CD4-positive, alpha-beta T cell treated with Interleukin-4 for 1 hour (primary cell): Measurements from ENCODE around the gene PCAT6.
"Not testable (repeated sequence)": the region's sequence is repeated elsewhere in the genome, so short reads cannot be mapped to it uniquely, and the experiment has no call there.

Experiments
- DNase-seq, 2 donors: peaks; one replicate each; pipeline ENCODE4 v3.0.0-alpha.2; 2020 to 2022

The PCAT6 gene

GRCh38 chr1:202807926-202808757, 2.6 kb upstream of the PCAT6 start, which contains the start of gene KDM5B:
Gene KDM5B (minus strand): TSS chr1:202808421. CDS start chr1:202808305, 116 bp downstream.
- DNase-seq = peak; percentile 63 to 65

GRCh38 chr1:202809597-202810159, 1.1 kb upstream of the PCAT6 start:
- no peak for DNase-seq

DNA sequence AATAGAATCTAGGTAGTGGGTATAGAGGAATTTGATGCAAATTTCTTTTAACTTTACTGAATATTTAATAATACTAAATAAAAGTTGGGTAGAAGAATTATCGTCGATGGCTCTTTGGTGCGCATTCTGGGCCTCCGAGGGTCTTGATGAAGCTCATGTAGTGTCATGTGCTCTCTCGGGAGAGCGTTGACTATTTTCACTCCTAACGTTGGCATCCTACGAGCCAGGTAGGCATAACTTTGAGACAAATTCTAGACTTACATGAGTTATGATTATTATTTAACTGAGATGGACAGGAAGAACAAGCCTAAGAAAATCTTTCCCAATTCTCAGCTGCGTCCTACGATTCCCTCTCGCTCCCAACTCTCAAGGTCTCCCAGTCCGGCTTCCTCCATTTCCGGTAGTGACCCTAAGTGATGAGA, 550 bp upstream of the PCAT6 start:
- no peak for DNase-seq

GRCh38 chr1:202811296-202812175, 782 bp downstream of the PCAT6 start:
- DNase-seq = no peak

GRCh38 chr1:202812176-202813026, 1.6 kb downstream of the PCAT6 start:
- DNase-seq = no peak

DNA sequence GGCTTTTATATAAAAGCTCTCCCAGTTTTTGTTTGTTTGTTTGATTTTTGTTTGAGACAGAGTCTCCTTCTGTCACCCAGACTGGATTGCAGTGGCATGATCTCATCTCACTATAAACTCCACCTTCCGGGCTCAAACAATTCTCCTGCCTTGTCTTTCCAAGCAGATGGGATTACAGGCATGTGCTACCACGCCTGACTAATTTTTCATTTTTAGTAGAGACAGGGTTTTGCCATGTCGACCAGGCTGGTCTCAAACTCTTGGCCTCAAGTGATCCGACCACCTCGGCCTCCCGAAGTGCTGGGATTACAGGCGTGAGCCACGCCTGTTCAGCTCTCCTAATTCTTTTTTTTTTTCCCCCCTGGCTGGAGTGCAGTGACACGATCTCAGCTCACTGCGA, 4.4 kb downstream of the PCAT6 start:
- DNase-seq = no peak

DNA sequence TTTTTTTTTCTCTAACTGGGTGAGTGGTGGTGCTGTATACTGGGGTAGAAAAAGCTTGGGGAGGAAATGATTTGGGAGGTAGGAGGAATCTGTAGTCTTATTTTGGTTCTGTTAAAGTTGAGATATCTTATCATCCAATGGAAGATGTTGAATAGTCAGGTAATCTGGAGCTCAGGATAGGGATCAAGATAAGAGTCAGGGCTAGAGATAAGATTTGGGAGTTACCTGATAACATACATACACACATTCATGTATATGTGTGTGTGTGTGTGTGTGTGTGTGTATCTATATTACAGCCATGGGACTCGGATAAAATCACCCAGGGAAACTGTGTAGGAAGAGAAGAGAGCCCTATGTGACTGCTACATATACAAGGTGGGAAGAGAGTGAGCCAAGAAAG, 8.1 kb downstream of the PCAT6 start:
- DNase-seq = no peak

GRCh38 chr1:202821467-202821866, 10.7 kb downstream of the PCAT6 start:
- no peak for DNase-seq

GRCh38 chr1:202825748-202826147, 15.0 kb downstream of the PCAT6 start:
- no peak for DNase-seq

GRCh38 chr1:202829223-202829622, 18.5 kb downstream of the PCAT6 start:
- DNase-seq = not testable (repeated sequence)

GRCh38 chr1:202831906-202832305, 21.2 kb downstream of the PCAT6 start:
- DNase-seq = no peak

DNA sequence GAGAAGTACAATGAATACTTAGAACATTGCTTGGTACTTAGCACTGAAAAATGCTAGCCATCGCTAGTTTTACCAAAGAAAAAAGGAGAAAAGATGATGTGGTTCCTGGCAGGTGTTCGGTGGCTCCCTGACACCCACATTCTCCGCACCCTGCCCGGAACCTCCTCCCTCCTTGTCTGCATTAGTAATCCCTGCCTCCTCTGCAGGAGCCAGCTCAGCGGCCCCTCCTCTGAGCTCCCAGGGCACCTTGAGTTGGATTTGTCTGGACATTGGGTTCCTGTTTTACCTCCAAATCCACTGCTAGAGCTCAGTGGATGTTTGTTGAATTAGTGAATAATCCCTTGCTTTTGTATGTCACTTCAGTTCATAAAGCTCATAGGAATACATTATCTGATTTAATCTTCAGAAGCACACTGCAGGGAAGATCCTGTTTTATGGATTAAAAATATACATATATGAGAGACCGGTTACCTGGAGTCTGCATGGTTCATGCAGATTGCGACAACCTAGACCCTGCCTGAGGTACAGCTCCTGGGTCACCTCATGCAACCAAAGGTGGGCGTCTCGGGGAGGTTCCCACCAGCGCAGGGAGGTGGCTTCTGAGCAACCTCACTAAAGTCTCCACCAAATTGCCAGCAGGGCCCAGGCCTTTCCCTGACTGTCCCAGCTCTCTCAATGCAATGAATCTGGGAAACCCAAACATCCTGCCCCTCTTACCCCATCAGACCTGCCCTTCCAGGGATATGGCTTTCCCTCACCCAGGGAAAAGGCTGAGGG, 24.2 kb downstream of the PCAT6 start:
- no peak for DNase-seq

DNA sequence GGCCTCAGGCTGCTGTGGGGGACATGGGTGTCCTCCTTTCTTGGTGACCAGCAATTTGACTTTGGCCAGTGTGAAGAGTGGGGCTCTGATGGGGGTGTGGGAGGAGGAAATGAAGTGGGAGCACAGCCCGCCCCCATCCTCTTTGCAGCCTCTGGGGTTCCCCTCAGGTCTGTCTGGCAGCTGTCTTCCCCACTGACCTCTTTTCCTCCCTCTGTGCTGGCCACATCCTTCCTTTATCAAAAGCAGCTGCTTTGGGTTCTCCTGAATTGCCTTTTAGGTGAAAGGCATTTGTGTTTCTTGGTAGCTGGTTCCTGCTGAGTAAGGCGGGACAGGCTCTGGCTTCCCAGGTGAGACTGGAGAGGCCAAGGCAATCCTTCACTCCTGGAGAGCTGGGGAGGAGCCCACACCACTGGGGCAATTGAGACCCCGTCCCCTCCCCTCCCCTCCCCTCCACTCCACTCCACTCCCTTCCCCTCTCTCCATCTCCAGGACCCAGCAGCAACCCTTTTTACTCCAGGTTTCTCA, 24.9 kb downstream of the PCAT6 start:
- DNase-seq = peak; percentile 39 to 51

GRCh38 chr1:202836623-202837403, 26.1 kb downstream of the PCAT6 start:
- peak in 1 of 2 donors; percentile 23 for DNase-seq

DNA sequence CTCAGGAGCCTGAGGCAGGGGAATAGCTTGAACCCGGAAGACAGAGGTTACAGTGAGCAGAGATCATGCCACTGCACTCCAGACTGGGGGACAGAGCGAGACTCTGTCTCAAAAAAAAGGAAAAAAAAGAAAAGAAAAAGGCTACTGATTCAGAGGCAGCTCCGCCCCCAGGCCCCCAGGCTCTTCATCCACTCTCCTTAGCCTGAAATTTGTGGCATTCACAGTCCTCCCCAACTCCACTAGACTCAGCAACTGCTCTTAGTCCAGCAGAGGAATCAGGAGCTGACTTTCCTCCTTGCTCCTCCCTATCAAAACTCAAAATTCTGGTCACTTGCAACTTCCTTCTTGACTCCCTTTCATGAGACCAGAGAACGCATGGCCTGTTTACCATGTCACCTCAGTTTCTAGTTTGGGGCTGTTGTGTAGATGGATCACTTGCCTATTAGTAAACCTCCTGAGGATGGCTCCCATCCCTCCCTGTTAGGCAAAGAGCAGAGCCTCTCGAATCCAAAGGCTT, 27.1 kb downstream of the PCAT6 start:
- no peak for DNase-seq

DNA sequence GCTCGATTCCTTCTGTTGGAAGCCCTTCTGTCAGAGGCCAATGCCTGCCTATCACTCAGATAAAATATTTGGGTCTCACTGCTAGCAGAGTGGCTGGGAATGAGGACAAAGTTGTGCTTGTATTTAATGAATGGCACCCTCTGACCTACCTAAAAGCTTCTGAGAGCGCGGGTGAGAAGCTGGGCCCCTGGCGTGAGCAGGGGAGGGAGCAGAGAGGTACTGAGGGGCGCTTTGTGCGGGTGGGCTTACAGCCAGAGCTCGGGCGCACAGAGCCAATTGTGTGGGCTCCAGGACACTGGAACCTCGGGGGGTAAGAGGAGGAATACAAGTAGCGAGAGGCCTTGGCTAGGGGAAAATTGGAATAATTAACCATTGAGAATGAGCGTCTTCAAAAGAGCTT, 32.3 kb downstream of the PCAT6 start:
- no peak for DNase-seq

- no peak for DNase-seq
Measured at GRCh38 chr1:202844259-202844658, 33.5 kb downstream of the PCAT6 start.

DNA sequence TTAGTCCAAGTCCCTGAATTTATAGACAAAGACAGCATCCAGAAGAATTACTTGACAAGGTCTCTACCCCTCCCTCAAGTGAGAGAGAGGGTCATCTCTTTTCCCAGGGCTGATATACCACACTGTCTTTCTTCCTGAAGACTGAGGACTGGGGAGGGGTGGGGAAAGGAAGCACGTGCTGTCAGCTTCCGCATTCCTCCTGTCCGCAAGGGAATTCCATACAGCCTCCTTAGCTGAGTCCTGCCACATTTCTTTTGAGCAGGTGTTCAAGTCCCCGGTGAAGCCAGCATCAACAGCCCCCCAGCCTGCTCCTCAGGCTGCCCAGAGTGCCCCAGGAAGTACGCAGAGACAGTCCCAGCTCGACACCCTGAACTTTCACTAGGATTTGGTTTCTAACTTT, 34.2 kb downstream of the PCAT6 start:
- DNase-seq = no peak

- no peak for DNase-seq
Measured at GRCh38 chr1:202848191-202848542, 37.4 kb downstream of the PCAT6 start.

GRCh38 chr1:202850593-202851362, 40.0 kb downstream of the PCAT6 start:
- DNase-seq = no peak
